H9 (cell line): ENCODE measurements around the gene NXN. TPM values are rescaled to one million over a fixed set of nuclear protein-coding genes. Genes with fewer than 3 reads are reported as not detected.
A peak's percentile ranks its signal among the peaks of the same experiment; 100 is the strongest.

ENCODE experiments used
- DNase-seq: peaks from one replicate; pipeline ENCODE4 v3.0.0-alpha.2; 2017
- H2AFZ ChIP-seq: one replicate; pipeline ENCODE4 v1.6.1; 2013; ENCODE audit warnings: mild to moderate bottlenecking, low read length, control low read depth, moderate library complexity
- H2AK5ac ChIP-seq: 2 replicates; pipeline ENCODE4 v1.6.1; 2013; ENCODE audit warnings: low read length, control low read depth, mixed read lengths; ENCODE audit not compliant: insufficient read length
- H2BK120ac ChIP-seq: one replicate; pipeline ENCODE4 v1.6.1; 2013; ENCODE audit warnings: low read depth, mild to moderate bottlenecking, low read length, control low read depth, inconsistent platforms; ENCODE audit not compliant: poor library complexity, severe bottlenecking
- H2BK12ac ChIP-seq: 2 replicates; pipeline ENCODE4 v1.6.1; 2013; ENCODE audit warnings: low read length, control low read depth, mixed read lengths, low read depth; ENCODE audit not compliant: insufficient read length
- H2BK15ac ChIP-seq: 2 replicates; pipeline ENCODE4 v1.6.1; 2013; ENCODE audit warnings: low read depth, low read length, control low read depth
- H2BK20ac ChIP-seq: one replicate; pipeline ENCODE4 v1.6.1; 2013; ENCODE audit warnings: low read depth, mild to moderate bottlenecking, low read length, control low read depth, inconsistent platforms; ENCODE audit not compliant: poor library complexity, severe bottlenecking
- H2BK5ac ChIP-seq: 2 replicates; pipeline ENCODE4 v1.6.1; 2013; ENCODE audit warnings: low read length, control low read depth, mixed read lengths; ENCODE audit not compliant: insufficient read length
- H3K14ac ChIP-seq: 2 replicates; pipeline ENCODE4 v1.6.1; 2013; ENCODE audit warnings: low read length, control low read depth; ENCODE audit not compliant: insufficient read depth
- H3K18ac ChIP-seq: 2 replicates; pipeline ENCODE4 v1.6.1; 2013; ENCODE audit warnings: low read depth, mild to moderate bottlenecking, mixed read lengths, low read length, control low read depth; ENCODE audit not compliant: insufficient read length
- H3K23ac ChIP-seq: 2 replicates; pipeline ENCODE4 v1.6.1; 2013; ENCODE audit warnings: low read length, control low read depth, mixed read lengths, low read depth; ENCODE audit not compliant: insufficient read length
- H3K23me2 ChIP-seq: 2 replicates; pipeline ENCODE4 v1.6.1; 2013; ENCODE audit warnings: low read depth, mild to moderate bottlenecking, mixed read lengths, low read length, control low read depth; ENCODE audit not compliant: insufficient read length, poor library complexity, severe bottlenecking
- H3K27ac ChIP-seq: 2 replicates; pipeline ENCODE4 v1.5.1; 2013; ENCODE audit warnings: low read length, control low read depth, mixed read lengths, low read depth; ENCODE audit not compliant: insufficient read length
- H3K27me3 ChIP-seq: 2 replicates; pipeline ENCODE4 v1.6.1; 2013; ENCODE audit warnings: low read length, control low read depth, inconsistent platforms; ENCODE audit not compliant: insufficient read depth
- H3K4ac ChIP-seq: 2 replicates; pipeline ENCODE4 v1.6.1; 2013; ENCODE audit warnings: low read depth, mild to moderate bottlenecking, control low read depth, inconsistent platforms, low read length, moderate library complexity
- H3K4me1 ChIP-seq: 2 replicates; pipeline ENCODE4 v1.6.1; 2013; ENCODE audit warnings: low read length, control low read depth, inconsistent platforms; ENCODE audit not compliant: insufficient read depth
- H3K4me2 ChIP-seq: 2 replicates; pipeline ENCODE4 v1.6.1; 2013; ENCODE audit warnings: low read length, control low read depth, mixed read lengths; ENCODE audit not compliant: insufficient read length, insufficient read depth
- H3K56ac ChIP-seq: 2 replicates; pipeline ENCODE4 v1.6.1; 2013; ENCODE audit warnings: low read depth, mild to moderate bottlenecking, mixed read lengths, low read length, control low read depth; ENCODE audit not compliant: insufficient read length
- H3K79me1 ChIP-seq: 2 replicates; pipeline ENCODE4 v1.6.1; 2013; ENCODE audit warnings: low read depth, mild to moderate bottlenecking, moderate library complexity, low read length, control low read depth, inconsistent platforms; ENCODE audit not compliant: insufficient read depth, poor library complexity, severe bottlenecking
- H3K79me2 ChIP-seq: 2 replicates; pipeline ENCODE4 v1.6.1; 2013; ENCODE audit warnings: low read length, control low read depth, inconsistent platforms; ENCODE audit not compliant: insufficient read depth
- H3K9ac ChIP-seq: 2 replicates; pipeline ENCODE4 v1.6.1; 2013; ENCODE audit warnings: low read length, control low read depth, mixed read lengths; ENCODE audit not compliant: insufficient read length; ENCODE audit errors: extremely low read depth
- H3K9me3 ChIP-seq: one replicate; pipeline ENCODE4 v1.6.1; 2013; ENCODE audit warnings: low read depth, low read length, inconsistent platforms; ENCODE audit not compliant: control insufficient read depth
- H3T11ph ChIP-seq: one replicate; pipeline ENCODE4 v1.6.1; 2013; ENCODE audit warnings: mild to moderate bottlenecking, low read length, control low read depth, inconsistent platforms
- H4K20me1 ChIP-seq: one replicate; pipeline ENCODE4 v1.6.1; 2013; ENCODE audit not compliant: control insufficient read depth, insufficient read length, insufficient read depth
- H4K5ac ChIP-seq: 2 replicates; pipeline ENCODE4 v1.6.1; 2013; ENCODE audit warnings: low read depth, mild to moderate bottlenecking, mixed read lengths, low read length, control low read depth; ENCODE audit not compliant: insufficient read length
- H4K8ac ChIP-seq: replicated peaks from 2 replicates; pipeline ENCODE4 v1.6.1; 2013; ENCODE audit warnings: low read length, control low read depth, mixed read lengths, low read depth; ENCODE audit not compliant: insufficient read length
- H4K91ac ChIP-seq: 2 replicates; pipeline ENCODE4 v1.6.1; 2013; ENCODE audit warnings: low read depth, mild to moderate bottlenecking, moderate library complexity, mixed read lengths, low read length, control low read depth; ENCODE audit not compliant: insufficient read length
- H3K27ac Mint-ChIP-seq, 3 experiments: 2 replicates in 2 of 3; 3 replicates in 1 of 3; pipeline ENCODE4 v1.8.0; 2020 to 2021; ENCODE audit warnings: mixed read lengths in 3 of 3, mild to moderate bottlenecking in 1 of 3, moderate library complexity in 1 of 3
- H3K27me3 Mint-ChIP-seq: 2 replicates; pipeline ENCODE4 v1.8.0; 2021; ENCODE audit warnings: low read depth, mild to moderate bottlenecking, moderate library complexity, mixed read lengths
- H3K36me3 Mint-ChIP-seq, 3 experiments: 2 replicates in 2 of 3; 3 replicates in 1 of 3; pipeline ENCODE4 v1.8.0; 2020 to 2021; ENCODE audit warnings: low read depth in 3 of 3, mixed read lengths in 3 of 3; ENCODE audit not compliant: insufficient read depth in 1 of 3
- H3K4me1 Mint-ChIP-seq, 2 experiments: 2 replicates each; pipeline ENCODE4 v1.8.0; 2020; ENCODE audit warnings: mixed read lengths in 2 of 2
- H3K4me3 Mint-ChIP-seq, 2 experiments: 2 replicates in 1 of 2; 3 replicates in 1 of 2; pipeline ENCODE4 v1.8.0; 2020 to 2021; ENCODE audit warnings: mild to moderate bottlenecking in 2 of 2, mixed read lengths in 2 of 2, moderate library complexity in 1 of 2
- H3K9me3 Mint-ChIP-seq, 2 experiments: 2 replicates in 1 of 2; 3 replicates in 1 of 2; pipeline ENCODE4 v1.8.0; 2020; ENCODE audit warnings: mild to moderate bottlenecking in 2 of 2, mixed read lengths in 2 of 2, moderate library complexity in 1 of 2
- WGBS: extraction: QIAGEN DNeasy Blood & Tissue Kit; methylation state at CpG from one replicate; pipeline ENCODE4 v1.1.7; 2013; ENCODE audit warnings: missing lambda C conversion rate, low lambda C conversion rate, mixed read lengths; ENCODE audit not compliant: insufficient read length; ENCODE audit errors: extremely low coverage; 5-methylcytosine and 5-hydroxymethylcytosine counted together
- total RNA-seq: library from RNA; stranded (reverse); gene quantifications from 2 replicates; pipeline ENCODE4 v1.2.1, GENCODE V29; 2021
- TF ChIP-seq, protein P1 (sequence below): fragments of 200-600 bp; sonication (generic); conservative IDR thresholded peaks from 3 replicates; pipeline ENCODE4 v1.8.0; 2021; ENCODE audit warnings: antibody characterized with exemption, mild to moderate bottlenecking

The NXN gene
- total RNA-seq, 1 experiment from 2014 or later, result 93.6 TPM

DNA sequence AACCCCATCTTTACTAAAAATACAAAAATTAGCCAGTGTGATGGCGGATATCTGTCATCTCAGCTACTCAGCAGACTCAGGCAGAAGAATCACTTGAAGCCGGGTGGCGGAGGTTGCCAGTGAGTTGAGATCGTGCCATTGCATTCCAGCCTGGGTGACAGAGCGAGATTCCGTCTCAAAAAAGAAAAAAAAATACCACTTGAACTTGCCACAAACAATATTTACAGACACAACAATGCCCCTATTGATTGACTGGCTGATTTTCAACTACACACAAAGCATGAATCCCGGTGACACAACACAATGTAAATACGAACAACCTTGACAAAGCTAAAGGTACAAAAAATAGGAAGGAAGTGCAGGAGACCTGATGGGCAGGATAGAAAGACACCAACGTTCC lies 49.3 kb downstream of the NXN start:
- no peak overlapping the region for H3K4me2 ChIP-seq
- no peak overlapping the region for H3K9ac ChIP-seq
- H3K4me1 ChIP-seq, result peaks cover 5% of the 10 kb centered on the region; the same call in 1 of the 2 replicates
- H2AFZ ChIP-seq, result no peak overlapping the region
- no peaks in the 10 kb centered on the region for H3K9me3 Mint-ChIP-seq
- no peaks in the 10 kb centered on the region for H3K9me3 ChIP-seq
- H3K56ac ChIP-seq, result no peak overlapping the region
- no peak overlapping the region for H3K4ac ChIP-seq
- no peak overlapping the region for H3T11ph ChIP-seq
- H2BK15ac ChIP-seq, result no peak overlapping the region
- no peak overlapping the region for H2BK5ac ChIP-seq
- peaks cover 0 to 11% (median 4%) of the 10 kb centered on the region in 3 experiments; a peak in 5 of 7 replicates for H3K36me3 Mint-ChIP-seq
- peaks cover 2% of the 10 kb centered on the region; the same call in 1 of the 2 replicates for H3K79me2 ChIP-seq
- no peak overlapping the region for H2BK120ac ChIP-seq
- H4K20me1 ChIP-seq, result no peaks in the 10 kb centered on the region
- no peak for DNase-seq
- no peak overlapping the region for H3K23ac ChIP-seq
- H3K27me3 Mint-ChIP-seq, result no peaks in the 10 kb centered on the region
- H3K4me1 Mint-ChIP-seq, result peaks cover 57 to 61% of the 10 kb centered on the region in 2 experiments
- H3K4me3 Mint-ChIP-seq, result no peak overlapping the region
- H3K23me2 ChIP-seq, result no peaks in the 10 kb centered on the region
- TF ChIP-seq, protein P1, sequence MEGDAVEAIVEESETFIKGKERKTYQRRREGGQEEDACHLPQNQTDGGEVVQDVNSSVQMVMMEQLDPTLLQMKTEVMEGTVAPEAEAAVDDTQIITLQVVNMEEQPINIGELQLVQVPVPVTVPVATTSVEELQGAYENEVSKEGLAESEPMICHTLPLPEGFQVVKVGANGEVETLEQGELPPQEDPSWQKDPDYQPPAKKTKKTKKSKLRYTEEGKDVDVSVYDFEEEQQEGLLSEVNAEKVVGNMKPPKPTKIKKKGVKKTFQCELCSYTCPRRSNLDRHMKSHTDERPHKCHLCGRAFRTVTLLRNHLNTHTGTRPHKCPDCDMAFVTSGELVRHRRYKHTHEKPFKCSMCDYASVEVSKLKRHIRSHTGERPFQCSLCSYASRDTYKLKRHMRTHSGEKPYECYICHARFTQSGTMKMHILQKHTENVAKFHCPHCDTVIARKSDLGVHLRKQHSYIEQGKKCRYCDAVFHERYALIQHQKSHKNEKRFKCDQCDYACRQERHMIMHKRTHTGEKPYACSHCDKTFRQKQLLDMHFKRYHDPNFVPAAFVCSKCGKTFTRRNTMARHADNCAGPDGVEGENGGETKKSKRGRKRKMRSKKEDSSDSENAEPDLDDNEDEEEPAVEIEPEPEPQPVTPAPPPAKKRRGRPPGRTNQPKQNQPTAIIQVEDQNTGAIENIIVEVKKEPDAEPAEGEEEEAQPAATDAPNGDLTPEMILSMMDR, result no peak
- H4K5ac ChIP-seq, result no peak overlapping the region
- H3K27ac Mint-ChIP-seq, result peak overlapping the region in 2 of 3 experiments; percentile 2 to 79; a peak in 3 of 7 replicates
- peaks cover 3% of the 10 kb centered on the region for H3K79me1 ChIP-seq
- no peak overlapping the region for H4K8ac ChIP-seq
- no peak overlapping the region for H3K27ac ChIP-seq
- no peaks in the 10 kb centered on the region for H3K27me3 ChIP-seq
- no peak overlapping the region for H2BK12ac ChIP-seq
- no peak overlapping the region for H3K18ac ChIP-seq
- no peak overlapping the region for H2BK20ac ChIP-seq
- H4K91ac ChIP-seq, result no peak overlapping the region
- no peak overlapping the region for H2AK5ac ChIP-seq
- no peak overlapping the region for H3K14ac ChIP-seq
- no CpG with 5 or more reads among the region's 9 CpGs for WGBS
